IMR-90 (cell line): ENCODE data around the gene TEKT5. TPM values are rescaled to one million over a fixed set of nuclear protein-coding genes. Genes with fewer than 3 reads are reported as not detected.

Source experiments
- ATAC-seq: fragments of 200-7000 bp; cut with Tn5 transposase; 2 replicates; pipeline ENCODE4 v1.9.1; 2020; ENCODE audit warnings: low read depth, mild to moderate bottlenecking, moderate library complexity
- BruUV-seq: library from RNA; stranded (reverse); fragments of 400-500 nt; replicated peaks from 2 replicates; lab custom pipeline; 2021; lab: Mats Ljungman, UMichigan
- CTCF ChIA-PET: fragments of 300-600 bp; formaldehyde crosslinking; extraction: SDS; loops from one replicate; lab custom pipeline; 2021; ENCODE audit warnings: antibody characterized with exemption; lab: Yijun Ruan, JAX
- POLR2A ChIA-PET: fragments of 300-600 bp; sonication (Branson Sonifier 250); formaldehyde crosslinking; loops from one replicate; lab custom pipeline; 2022; ENCODE audit warnings: antibody characterized with exemption; ENCODE audit not compliant: unreplicated experiment; lab: Charles Lee
- DNase-seq: peaks from one replicate; pipeline ENCODE4 v3.0.0; 2013
- H2AFZ ChIP-seq: replicated peaks from 2 replicates; pipeline ENCODE3; 2013; ENCODE audit warnings: low read length, mild to moderate bottlenecking; ENCODE audit not compliant: poor library complexity
- H2AK5ac ChIP-seq: 2 replicates; pipeline ENCODE4 v1.6.1; 2013; ENCODE audit warnings: low read depth, low read length, inconsistent platforms
- H2AK9ac ChIP-seq: replicated peaks from 2 replicates; pipeline ENCODE3; 2013; ENCODE audit warnings: mild to moderate bottlenecking, low read depth, low read length, moderate library complexity; ENCODE audit not compliant: poor library complexity
- H2BK120ac ChIP-seq: 2 replicates; pipeline ENCODE4 v1.6.1; 2013; ENCODE audit warnings: low read depth, low read length, inconsistent platforms
- H2BK15ac ChIP-seq: 3 replicates; pipeline ENCODE4 v1.6.1; 2013; ENCODE audit warnings: low read depth, low read length, inconsistent platforms
- H2BK20ac ChIP-seq: 2 replicates; pipeline ENCODE4 v1.6.1; 2013; ENCODE audit warnings: low read depth, mild to moderate bottlenecking, inconsistent platforms, low read length, moderate library complexity
- H2BK5ac ChIP-seq: 2 replicates; pipeline ENCODE4 v1.6.1; 2013; ENCODE audit warnings: mild to moderate bottlenecking, low read depth, low read length, inconsistent platforms; ENCODE audit not compliant: poor library complexity, severe bottlenecking
- H3K14ac ChIP-seq: replicated peaks from 2 replicates; pipeline ENCODE4 v1.6.1; 2013; ENCODE audit warnings: low read depth, low read length, inconsistent platforms
- H3K18ac ChIP-seq: 2 replicates; pipeline ENCODE4 v1.6.1; 2013; ENCODE audit warnings: low read depth, low read length, control low read depth
- H3K23ac ChIP-seq: 2 replicates; pipeline ENCODE4 v1.6.1; 2013; ENCODE audit warnings: low read depth, low read length, inconsistent platforms
- H3K27ac ChIP-seq: 2 replicates; pipeline ENCODE4 v1.5.1; 2013; ENCODE audit warnings: mild to moderate bottlenecking, control low read depth, low read length; ENCODE audit not compliant: insufficient read depth
- H3K27me3 ChIP-seq: 2 replicates; pipeline ENCODE4 v1.6.1; 2013; ENCODE audit warnings: low read length; ENCODE audit not compliant: control insufficient read depth, insufficient read depth
- H3K36me3 ChIP-seq: 2 replicates; pipeline ENCODE4 v1.6.1; 2013; ENCODE audit warnings: low read length, mixed read lengths; ENCODE audit not compliant: control insufficient read depth, insufficient read depth
- H3K4ac ChIP-seq: 2 replicates; pipeline ENCODE4 v1.6.1; 2013; ENCODE audit warnings: low read depth, low read length, inconsistent platforms
- H3K4me1 ChIP-seq: 2 replicates; pipeline ENCODE4 v1.6.1; 2013; ENCODE audit warnings: low read length, mixed read lengths; ENCODE audit not compliant: control insufficient read depth, insufficient read depth
- H3K4me2 ChIP-seq: 2 replicates; pipeline ENCODE4 v1.6.1; 2013; ENCODE audit warnings: low read depth, mild to moderate bottlenecking, control low read depth, low read length, moderate library complexity
- H3K4me3 ChIP-seq: 2 replicates; pipeline ENCODE4 v1.5.1; 2013; ENCODE audit warnings: low read depth, mild to moderate bottlenecking, control low read depth, low read length, moderate library complexity; ENCODE audit not compliant: insufficient read depth
- H3K56ac ChIP-seq: 2 replicates; pipeline ENCODE4 v1.6.1; 2013; ENCODE audit warnings: low read length, inconsistent platforms; ENCODE audit not compliant: insufficient read depth; ENCODE audit errors: extremely low read depth
- H3K79me1 ChIP-seq, 2 experiments: 2 replicates each; pipeline ENCODE4 v1.6.1; 2013; ENCODE audit warnings: low read length in 2 of 2, inconsistent platforms in 1 of 2, low read depth in 1 of 2
- H3K9ac ChIP-seq: 2 replicates; pipeline ENCODE4 v1.6.1; 2013; ENCODE audit warnings: low read depth, low read length, control low read depth
- H3K9me1 ChIP-seq: 2 replicates; pipeline ENCODE4 v1.6.1; 2013; ENCODE audit warnings: low read length, inconsistent platforms; ENCODE audit not compliant: insufficient read depth
- H3K9me3 ChIP-seq: 2 replicates; pipeline ENCODE4 v1.6.1; 2013; ENCODE audit warnings: low read length; ENCODE audit not compliant: control insufficient read depth, insufficient read depth
- H4K20me1 ChIP-seq: 2 replicates; pipeline ENCODE4 v1.6.1; 2013; ENCODE audit warnings: low read length, inconsistent platforms; ENCODE audit not compliant: insufficient read depth
- H4K5ac ChIP-seq: 2 replicates; pipeline ENCODE4 v1.6.1; 2013; ENCODE audit warnings: mild to moderate bottlenecking, low read depth, low read length, control low read depth
- H4K8ac ChIP-seq, 2 experiments: 2 replicates each; pipeline ENCODE4 v1.6.1; 2013; ENCODE audit warnings: low read depth in 2 of 2, low read length in 2 of 2, control low read depth in 1 of 2, inconsistent platforms in 1 of 2
- H4K91ac ChIP-seq: 2 replicates; pipeline ENCODE4 v1.6.1; 2013; ENCODE audit warnings: low read depth, low read length, inconsistent platforms; ENCODE audit not compliant: insufficient read depth
- BHLHE40 ChIP-seq: fragments of 150-350 bp; IDR thresholded peaks from 2 replicates; pipeline ENCODE4 v1.6.1; 2016; ENCODE audit warnings: mild to moderate bottlenecking, low read depth, low read length
- CEBPB ChIP-seq: IDR thresholded peaks from 2 replicates; pipeline ENCODE4 v1.6.1; 2012; ENCODE audit warnings: low read depth, low read length, improper control_type of control experiment
- CHD1 ChIP-seq: IDR thresholded peaks from 2 replicates; pipeline ENCODE4 v1.6.1; 2012; ENCODE audit warnings: low read depth, low read length, improper control_type of control experiment
- ELK1 ChIP-seq: fragments of 150-350 bp; IDR thresholded peaks from 2 replicates; pipeline ENCODE4 v1.6.1; 2016; ENCODE audit warnings: low read depth, mild to moderate bottlenecking, low read length, moderate library complexity, borderline replicate concordance
- FOS ChIP-seq: fragments of 150-350 bp; IDR thresholded peaks from 2 replicates; pipeline ENCODE4 v1.6.1; 2016; ENCODE audit warnings: low read depth, low read length
- MAFK ChIP-seq: IDR thresholded peaks from 2 replicates; pipeline ENCODE4 v1.6.1; 2012; ENCODE audit warnings: low read depth, low read length, improper control_type of control experiment
- MAZ ChIP-seq: IDR thresholded peaks from 2 replicates; pipeline ENCODE4 v1.6.1; 2012; ENCODE audit warnings: low read depth, mild to moderate bottlenecking, low read length, improper control_type of control experiment, moderate library complexity, borderline replicate concordance
- MXI1 ChIP-seq: IDR thresholded peaks from 2 replicates; pipeline ENCODE4 v1.6.1; 2012; ENCODE audit warnings: low read depth, mild to moderate bottlenecking, low read length, moderate library complexity, borderline replicate concordance
- NFE2L2 ChIP-seq: fragments of 150-350 bp; IDR thresholded peaks from 2 replicates; pipeline ENCODE4 v1.6.1; 2016; ENCODE audit warnings: low read depth, mild to moderate bottlenecking, low read length
- POLR2A ChIP-seq: IDR thresholded peaks from 2 replicates; pipeline ENCODE4 v1.6.1; 2012; ENCODE audit warnings: mild to moderate bottlenecking, low read depth, low read length
- RAD21 ChIP-seq: IDR thresholded peaks from 2 replicates; pipeline ENCODE4 v1.6.1; 2012; ENCODE audit warnings: low read length, improper control_type of control experiment
- RCOR1 ChIP-seq: IDR thresholded peaks from 2 replicates; pipeline ENCODE4 v1.6.1; 2012; ENCODE audit warnings: mild to moderate bottlenecking, low read length, improper control_type of control experiment; ENCODE audit not compliant: insufficient replicate concordance
- RFX5 ChIP-seq: IDR thresholded peaks from 2 replicates; pipeline ENCODE4 v1.8.0; 2012; ENCODE audit warnings: low read depth, mild to moderate bottlenecking, low read length, moderate library complexity
- SMC3 ChIP-seq: fragments of 150-350 bp; IDR thresholded peaks from 2 replicates; pipeline ENCODE4 v1.6.1; 2016; ENCODE audit warnings: low read depth, mild to moderate bottlenecking, antibody characterized with exemption, low read length, moderate library complexity
- USF2 ChIP-seq: fragments of 150-350 bp; IDR thresholded peaks from 2 replicates; pipeline ENCODE4 v1.6.1; 2017; ENCODE audit warnings: mild to moderate bottlenecking, antibody characterized with exemption, low read length, low read depth
- WGBS, 2 experiments: methylation state at CpG; one replicate each; pipeline versions ENCODE4 v1.1.5 to v1.1.7; 2013; ENCODE audit warnings: missing lambda C conversion rate in 2 of 2; ENCODE audit not compliant: insufficient read length in 1 of 2; ENCODE audit errors: extremely low coverage in 2 of 2; 5-methylcytosine and 5-hydroxymethylcytosine counted together
- dilution Hi-C: fragments of 300-500 bp; cut with HindIII; formaldehyde crosslinking; loops from one replicate; pipeline ENCODE4 v1.14.3; 2018; ENCODE audit warnings: low sequenced_read_pairs; ENCODE audit not compliant: unreplicated experiment
- in situ Hi-C: fragments of 300-500 bp; cut with MboI; formaldehyde crosslinking; loops from 3 replicates; pipeline ENCODE4 v1.14.3; 2019; ENCODE audit warnings: low sequenced_read_pairs, inconsistent platforms, mixed read lengths
- intact Hi-C: fragments of 100-400 bp; cut with micrococcal nuclease; formaldehyde crosslinking; loops from 2 replicates; pipeline ENCODE4 v1.10.0; 2022
- polyA plus RNA-seq, 3 experiments: library from polyadenylated mRNA; depleted of rRNA; stranded (reverse); fragments of >200 nt; gene quantifications; 2 replicates each; pipeline ENCODE4 v1.2.3, GENCODE V29; 2012; ENCODE audit warnings: low replicate concordance in 1 of 3
- total RNA-seq: library from RNA; depleted of rRNA; stranded (reverse); fragments of >200 nt; gene quantifications from 2 replicates; pipeline ENCODE4 v1.2.3, GENCODE V29; 2012
- TF ChIP-seq, protein P1 (sequence below): conservative IDR thresholded peaks from 2 replicates; pipeline ENCODE4 v1.5.1; 2012; ENCODE audit warnings: mild to moderate bottlenecking, low read depth, low read length, improper control_type of control experiment

The TEKT5 gene
- total and polyA plus RNA-seq, 2 of the 4 experiments (the other 2 are of a cell fraction): 0.17 TPM; not detected in 1

GRCh38 chr16:10667239-10667638 lies 27.5 kb downstream of the TEKT5 start:
- no peak overlapping the region for H3K18ac ChIP-seq
- H3K4ac ChIP-seq: no peak overlapping the region
- H3K27me3 ChIP-seq: peaks cover 13% of the 10 kb centered on the region; the same call in 1 of the 2 replicates
- H3K79me1 ChIP-seq: no peaks in the 10 kb centered on the region
- dilution Hi-C loops (no loop called here), in situ Hi-C loops (no loop called here), intact Hi-C loops (no loop called here)
- H3K23ac ChIP-seq: no peak overlapping the region
- no peak overlapping the region for H2BK15ac ChIP-seq
- no peak overlapping the region for H2BK20ac ChIP-seq
- WGBS, 2 experiments: 65% methylated on average over 7 of the region's 8 CpGs; no CpG with 5 or more reads in 1 of the 2 experiments
- no peak for DNase-seq
- ChIA-PET POLR2A (no interaction called here), CTCF (no interaction called here)
- no peak overlapping the region for H3K4me3 ChIP-seq
- no peak for ATAC-seq
- H2AK9ac ChIP-seq: no peak overlapping the region
- H4K5ac ChIP-seq: no peak overlapping the region
- no peaks in the 10 kb centered on the region for H4K20me1 ChIP-seq
- no peaks in the 10 kb centered on the region for H3K9me3 ChIP-seq
- H3K4me2 ChIP-seq: no peak overlapping the region
- no peak overlapping the region for H4K91ac ChIP-seq
- TF ChIP-seq SMC3 (no peak), NFE2L2 (no peak), RAD21 (no peak), POLR2A (no peak), MAFK (no peak), RFX5 (no peak), ELK1 (no peak), FOS (no peak), CEBPB (no peak), RCOR1 (no peak), USF2 (no peak), CHD1 (no peak), MAZ (no peak), BHLHE40 (no peak), MXI1 (no peak)
- TF ChIP-seq, protein P1, sequence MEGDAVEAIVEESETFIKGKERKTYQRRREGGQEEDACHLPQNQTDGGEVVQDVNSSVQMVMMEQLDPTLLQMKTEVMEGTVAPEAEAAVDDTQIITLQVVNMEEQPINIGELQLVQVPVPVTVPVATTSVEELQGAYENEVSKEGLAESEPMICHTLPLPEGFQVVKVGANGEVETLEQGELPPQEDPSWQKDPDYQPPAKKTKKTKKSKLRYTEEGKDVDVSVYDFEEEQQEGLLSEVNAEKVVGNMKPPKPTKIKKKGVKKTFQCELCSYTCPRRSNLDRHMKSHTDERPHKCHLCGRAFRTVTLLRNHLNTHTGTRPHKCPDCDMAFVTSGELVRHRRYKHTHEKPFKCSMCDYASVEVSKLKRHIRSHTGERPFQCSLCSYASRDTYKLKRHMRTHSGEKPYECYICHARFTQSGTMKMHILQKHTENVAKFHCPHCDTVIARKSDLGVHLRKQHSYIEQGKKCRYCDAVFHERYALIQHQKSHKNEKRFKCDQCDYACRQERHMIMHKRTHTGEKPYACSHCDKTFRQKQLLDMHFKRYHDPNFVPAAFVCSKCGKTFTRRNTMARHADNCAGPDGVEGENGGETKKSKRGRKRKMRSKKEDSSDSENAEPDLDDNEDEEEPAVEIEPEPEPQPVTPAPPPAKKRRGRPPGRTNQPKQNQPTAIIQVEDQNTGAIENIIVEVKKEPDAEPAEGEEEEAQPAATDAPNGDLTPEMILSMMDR: no peak
- no peak overlapping the region for H3K14ac ChIP-seq
- no peak overlapping the region for H3K56ac ChIP-seq
- BruUV-seq: no TSS peak
- no peaks in the 10 kb centered on the region for H3K36me3 ChIP-seq
- no peak overlapping the region for H3K9ac ChIP-seq
- no peaks in the 10 kb centered on the region for H3K4me1 ChIP-seq
- no peak overlapping the region for H2BK5ac ChIP-seq
- H4K8ac ChIP-seq: no peak overlapping the region
- no peak overlapping the region for H2BK120ac ChIP-seq
- no peak overlapping the region for H2AK5ac ChIP-seq
- no peak overlapping the region for H2AFZ ChIP-seq
- no peak overlapping the region for H3K27ac ChIP-seq
- H3K9me1 ChIP-seq: no peaks in the 10 kb centered on the region
